ENCODE measurements around the gene ZNF90. TPM values are rescaled to one million over a fixed set of nuclear protein-coding genes. Genes with fewer than 3 reads are reported as not detected.

Gene ZNF90
- total RNA-seq, 1 experiment from 2014 or later: 88.7 TPM

GRCh38 chr19:20153281-20153680 is 75.5 kb downstream of the ZNF90 start:
- Histone ChIP-seq H3T11ph (ENCODE audit: low read length) (no peak overlapping the region), H4K8ac (replicated peaks; ENCODE audit: insufficient read length, low read depth, low read length) (no peak overlapping the region), H3K9me3 (ENCODE audit: control insufficient read depth, low read depth, low read length) (no peaks in the 10 kb centered on the region), H4K20me1 (ENCODE audit: control insufficient read depth, insufficient read depth, insufficient read length) (no peaks in the 10 kb centered on the region), H2BK20ac (ENCODE audit: low read depth, low read length, poor library complexity, severe bottlenecking) (peak overlapping the region; percentile 6), H3K27ac (ENCODE audit: insufficient read length, low read depth, low read length) (no peak overlapping the region), H3K79me2 (ENCODE audit: insufficient read depth, low read length) (no peaks in the 10 kb centered on the region), H3K4ac (ENCODE audit: low read depth, low read length) (no peak overlapping the region), H3K18ac (ENCODE audit: insufficient read length, low read depth, low read length) (no peak overlapping the region), H3K23ac (ENCODE audit: insufficient read length, low read depth, low read length) (no peak overlapping the region), H3K79me1 (ENCODE audit: insufficient read depth, low read depth, low read length, poor library complexity, severe bottlenecking) (no peaks in the 10 kb centered on the region), H3K14ac (ENCODE audit: insufficient read depth, low read length) (no peak overlapping the region), H2AFZ (ENCODE audit: low read length) (no peak overlapping the region), H2AK5ac (ENCODE audit: insufficient read length, low read length) (no peak overlapping the region), H3K4me2 (ENCODE audit: insufficient read depth, insufficient read length, low read length) (no peak overlapping the region), H2BK12ac (ENCODE audit: insufficient read length, low read depth, low read length) (no peak overlapping the region), H2BK15ac (ENCODE audit: low read depth, low read length) (no peak overlapping the region), H3K27me3 (ENCODE audit: insufficient read depth, low read length) (no peaks in the 10 kb centered on the region), H3K23me2 (ENCODE audit: insufficient read length, low read depth, low read length, poor library complexity, severe bottlenecking) (no peaks in the 10 kb centered on the region), H2BK5ac (ENCODE audit: insufficient read length, low read length) (no peak overlapping the region), H3K9ac (ENCODE audit: extremely low read depth, insufficient read length, low read length) (no peak overlapping the region), H4K5ac (ENCODE audit: insufficient read length, low read depth, low read length) (no peak overlapping the region), H3K4me1 (ENCODE audit: insufficient read depth, low read length) (no peaks in the 10 kb centered on the region), H2BK120ac (ENCODE audit: low read depth, low read length, poor library complexity, severe bottlenecking) (no peak overlapping the region), H3K56ac (ENCODE audit: insufficient read length, low read depth, low read length) (no peak overlapping the region), H4K91ac (ENCODE audit: insufficient read length, low read depth, low read length) (no peak overlapping the region)
- no CpG with 5 or more reads among the region's 4 CpGs for WGBS (ENCODE audit: extremely low coverage, insufficient read length, low lambda C conversion rate)
- H3K27me3 Mint-ChIP-seq (ENCODE audit: low read depth): peaks cover 7% of the 10 kb centered on the region
- no peak overlapping the region for H3K27ac Mint-ChIP-seq
- peaks cover 5 to 19% (median 12%) of the 10 kb centered on the region in 3 experiments; a peak in 6 of 7 replicates for H3K36me3 Mint-ChIP-seq (ENCODE audit: insufficient read depth in 1 of 3, low read depth in 3 of 3)
- peaks cover 15 to 27% of the 10 kb centered on the region in 2 experiments for H3K9me3 Mint-ChIP-seq
- peaks cover 19 to 25% of the 10 kb centered on the region in 2 experiments for H3K4me1 Mint-ChIP-seq
- no peak for TF ChIP-seq CTCF (conservative IDR thresholded peaks at IDR 0.05)
- no peak overlapping the region for H3K4me3 Mint-ChIP-seq
- no peak for DNase-seq

Measured in H9 (cell line).